CD4-positive, alpha-beta T cell (primary cell): ENCODE results near the gene ANKHD1. TPM values are rescaled to one million over a fixed set of nuclear protein-coding genes. Genes with fewer than 3 reads are reported as not detected.
A peak's percentile ranks its signal among the peaks of the same experiment; 100 is the strongest.

ENCODE experiments used
- ATAC-seq: fragments of 200-7000 bp; cut with Tn5 transposase; one replicate; pipeline ENCODE4 v1.10.0; 2022; ENCODE audit warnings: mild to moderate bottlenecking; ENCODE audit not compliant: poor library complexity
- CTCF ChIA-PET: fragments of 350-600 bp; sonication (Branson Sonifier 250); formaldehyde crosslinking; loops from one replicate; lab custom pipeline; 2021; ENCODE audit warnings: antibody characterized with exemption, inconsistent platforms; lab: Charles Lee
- POLR2A ChIA-PET: fragments of 350-600 bp; sonication (Branson Sonifier 250); formaldehyde crosslinking; loops from one replicate; lab custom pipeline; 2021; ENCODE audit warnings: antibody characterized with exemption, inconsistent platforms; lab: Charles Lee
- DNase-seq, 14 experiments: peaks; one replicate each; pipeline ENCODE4 v3.0.0-alpha.2; 2013 to 2020; ENCODE audit warnings: mixed read lengths in 2 of 14
- H3K27ac ChIP-seq, 2 donors: one replicate each; pipeline versions ENCODE4 v1.5.1 to v1.7.0; 2013; ENCODE audit warnings: low read length in 2 of 2, low read depth in 1 of 2, mild to moderate bottlenecking in 1 of 2
- H3K27me3 ChIP-seq, 2 experiments: 1 replicate in 1 of 2; 2 replicates in 1 of 2; pipeline versions ENCODE4 v1.6.1 to v1.7.0; 2013; ENCODE audit warnings: low read length in 2 of 2, control low read depth in 1 of 2, mild to moderate bottlenecking in 1 of 2, moderate library complexity in 1 of 2; ENCODE audit not compliant: insufficient read depth in 2 of 2, control insufficient read depth in 1 of 2
- H3K36me3 ChIP-seq: one replicate; pipeline ENCODE4 v1.6.1; 2013; ENCODE audit warnings: low read length, control low read depth; ENCODE audit not compliant: insufficient read depth
- H3K4me1 ChIP-seq: one replicate; pipeline ENCODE4 v1.6.1; 2013; ENCODE audit warnings: low read length, control low read depth; ENCODE audit not compliant: insufficient read depth
- H3K4me3 ChIP-seq: one replicate; pipeline ENCODE4 v1.5.1; 2013; ENCODE audit warnings: mild to moderate bottlenecking, low read length, moderate library complexity
- H3K9me3 ChIP-seq, 2 experiments: 1 replicate in 1 of 2; 2 replicates in 1 of 2; pipeline versions ENCODE4 v1.6.1 to v1.7.0; 2013; ENCODE audit warnings: low read length in 2 of 2, mild to moderate bottlenecking in 2 of 2, control low read depth in 1 of 2, moderate library complexity in 1 of 2; ENCODE audit not compliant: control insufficient read depth in 1 of 2, insufficient read depth in 1 of 2
- H3K27ac Mint-ChIP-seq: one replicate; pipeline ENCODE4 v1.8.0; 2020; ENCODE audit warnings: mixed read lengths
- H3K27me3 Mint-ChIP-seq: one replicate; pipeline ENCODE4 v1.8.0; 2021; ENCODE audit warnings: mixed read lengths
- H3K36me3 Mint-ChIP-seq: one replicate; pipeline ENCODE4 v1.8.0; 2021; ENCODE audit warnings: low read depth, mixed read lengths
- H3K4me1 Mint-ChIP-seq: one replicate; pipeline ENCODE4 v1.8.0; 2021; ENCODE audit warnings: low read depth, mixed read lengths
- H3K4me3 Mint-ChIP-seq: one replicate; pipeline ENCODE4 v1.8.0; 2020; ENCODE audit warnings: mild to moderate bottlenecking, mixed read lengths
- H3K9me3 Mint-ChIP-seq: one replicate; pipeline ENCODE4 v1.8.0; 2020; ENCODE audit warnings: mixed read lengths
- CTCF ChIP-seq: fragments of 200-600 bp; IDR thresholded peaks from one replicate; pipeline ENCODE4 v1.8.0; 2022; ENCODE audit warnings: antibody characterized with exemption, mild to moderate bottlenecking
- intact Hi-C, 2 experiments: fragments of 100-400 bp; cut with DNase I in 1 of 2; cut with micrococcal nuclease in 1 of 2; formaldehyde crosslinking; loops; one replicate each; pipeline versions ENCODE4 v1.15.1 to v1.9.0; 2023 to 2025; cut with DNase I, micrococcal nuclease
- total RNA-seq, 174 experiments: library from RNA in 2 of 174; stranded (reverse) in 2 of 174; gene quantifications; one replicate each; pipeline ENCODE4 v1.2.3 and lab custom pipeline; 2021 to 2026

Gene ANKHD1
- total RNA-seq, 2 experiments from 2014 or later, result 202 to 212 TPM

GRCh38 chr5:140413230-140413629 is 11.6 kb downstream of the ANKHD1 start:
- TF ChIP-seq CTCF, result no peak
- no peak for DNase-seq
- Mint-ChIP-seq H3K27ac (no peak overlapping the region), H3K4me1 (peaks cover 52% of the 10 kb centered on the region), H3K9me3 (no peaks in the 10 kb centered on the region), H3K4me3 (no peak overlapping the region), H3K27me3 (no peaks in the 10 kb centered on the region), H3K36me3 (peaks cover 43% of the 10 kb centered on the region)
- no peak overlapping the region for H3K4me3 ChIP-seq
- H3K36me3 ChIP-seq, result peaks cover 3% of the 10 kb centered on the region
- ChIA-PET CTCF (no interaction called here), POLR2A (no interaction called here)
- peaks cover 17% of the 10 kb centered on the region for H3K4me1 ChIP-seq
- no peak for ATAC-seq
- H3K27me3 ChIP-seq, result no peaks in the 10 kb centered on the region
- no peaks in the 10 kb centered on the region for H3K9me3 ChIP-seq
- H3K27ac ChIP-seq, result no peak overlapping the region
- intact Hi-C loops, result no loop called here

DNA sequence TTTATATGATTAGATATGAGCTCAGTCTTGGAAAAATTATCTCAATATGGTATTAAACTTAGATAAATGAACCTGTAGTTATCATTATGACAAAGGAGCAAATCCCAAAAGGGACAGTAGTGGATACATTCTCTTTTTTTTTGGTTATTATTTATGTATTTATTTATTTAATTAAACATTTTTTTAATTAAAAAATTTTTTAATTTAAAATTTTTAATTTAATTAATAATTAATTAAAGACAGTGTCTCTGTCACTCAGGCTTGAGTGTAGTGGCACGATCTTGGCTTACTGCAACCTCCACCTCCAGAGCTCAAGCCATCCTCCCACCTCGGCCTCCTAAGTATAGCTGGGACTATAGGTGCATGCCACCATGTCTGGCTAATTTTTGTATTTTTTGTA is 15.6 kb downstream of the ANKHD1 start:
- H3K27ac ChIP-seq, result no peak overlapping the region
- no peak for TF ChIP-seq CTCF
- peaks cover 1% of the 10 kb centered on the region for H3K36me3 ChIP-seq
- no peaks in the 10 kb centered on the region for H3K9me3 Mint-ChIP-seq
- no peaks in the 10 kb centered on the region for H3K27me3 ChIP-seq
- H3K27ac Mint-ChIP-seq, result no peak overlapping the region
- H3K4me3 ChIP-seq, result no peak overlapping the region
- intact Hi-C loops, result no loop called here
- no peaks in the 10 kb centered on the region for H3K9me3 ChIP-seq
- CTCF ChIA-PET, result interaction anchor here (1.9 kb wide), 1 partner anchor 19 kb away, joined by 4 read pairs; no protein-coding TSS in a partner anchor
- H3K36me3 Mint-ChIP-seq, result peaks cover 52% of the 10 kb centered on the region
- peaks cover 24% of the 10 kb centered on the region for H3K4me1 ChIP-seq
- no peaks in the 10 kb centered on the region for H3K27me3 Mint-ChIP-seq
- POLR2A ChIA-PET, result interaction anchor here (1.4 kb wide), 1 partner anchor 16 kb away, joined by 4 read pairs; the partner anchor contains the start of gene ANKHD1
- peaks cover 63% of the 10 kb centered on the region for H3K4me1 Mint-ChIP-seq
- no peak overlapping the region for H3K4me3 Mint-ChIP-seq
- ATAC-seq (no peak), DNase-seq (no peak)

DNA sequence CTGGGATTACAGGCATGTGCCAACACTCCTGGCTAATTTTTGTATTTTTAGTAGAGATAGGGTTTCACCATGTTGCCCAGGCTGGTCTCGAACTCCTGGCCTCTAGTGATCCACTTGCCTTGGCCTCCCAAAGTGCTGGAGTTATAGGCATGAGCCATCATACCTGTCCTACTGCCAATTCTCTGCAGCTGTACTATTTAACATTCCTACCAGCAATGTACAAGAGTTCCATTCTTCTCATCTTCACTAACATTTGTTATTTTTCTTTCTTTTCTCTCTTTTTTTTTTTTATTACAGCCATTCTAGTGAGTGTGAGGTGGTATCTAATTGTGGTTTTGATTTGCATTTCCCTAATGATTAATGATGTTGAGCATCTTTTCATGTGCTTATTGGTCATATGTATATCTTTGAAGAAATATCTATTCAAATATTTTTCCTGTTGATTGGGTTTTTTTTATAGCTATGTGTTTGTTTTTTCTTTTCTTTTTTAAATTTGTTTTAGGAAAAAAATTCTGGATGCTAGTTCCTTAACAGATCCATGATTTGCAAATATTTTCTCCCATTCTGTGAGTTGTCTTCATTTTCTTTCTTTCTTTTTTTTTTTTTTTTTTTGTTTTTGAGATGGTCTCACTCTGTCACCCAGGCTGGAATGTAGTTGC is 17.4 kb downstream of the ANKHD1 start:
- DNase-seq (no peak), ATAC-seq (no peak)
- Histone ChIP-seq H3K27me3 (no peaks in the 10 kb centered on the region), H3K9me3 (no peaks in the 10 kb centered on the region), H3K4me3 (no peak overlapping the region), H3K4me1 (peaks cover 29% of the 10 kb centered on the region), H3K27ac (no peak overlapping the region), H3K36me3 (peaks cover 2% of the 10 kb centered on the region)
- CTCF ChIA-PET, result no interaction called here
- POLR2A ChIA-PET, result interaction anchor here (1.6 kb wide), 1 partner anchor 18 kb away, joined by 10 read pairs; the partner anchor contains the start of gene ANKHD1
- intact Hi-C loops, result no loop called here
- TF ChIP-seq CTCF, result no peak
- Mint-ChIP-seq H3K4me1 (peaks cover 62% of the 10 kb centered on the region), H3K27me3 (no peaks in the 10 kb centered on the region), H3K4me3 (peak overlapping the region; percentile 73), H3K27ac (no peak overlapping the region), H3K9me3 (no peaks in the 10 kb centered on the region), H3K36me3 (peaks cover 46% of the 10 kb centered on the region)
